ENCODE data around the gene TUBB1. TPM values are rescaled to one million over a fixed set of nuclear protein-coding genes. Genes with fewer than 3 reads are reported as not detected.

Gene TUBB1
- total and polyA plus RNA-seq, 2 of the 13 experiments (the other 11 are each of a cell fraction or from before 2014, with no cell fraction given), result 0.11 to 57.6 TPM

GRCh38 chr20:59042151-59042795 is 23.0 kb downstream of the TUBB1 start, which contains the start of gene PRELID3B (continued):
- TF ChIP-seq BRD4 (CRISPR knock-in tag; IDR thresholded peaks at IDR 0.05), result no peak
- TF ChIP-seq KDM4B (CRISPR knock-in tag; IDR thresholded peaks at IDR 0.05), result no peak
- no peak for TF ChIP-seq USF2 (IDR thresholded peaks at IDR 0.05; ENCODE audit: low read depth, low read length)
- TF ChIP-seq USF2 (CRISPR knock-in tag; IDR thresholded peaks at IDR 0.05; ENCODE audit: borderline replicate concordance), result no peak
- no peak for TF ChIP-seq ETV5 (CRISPR knock-in tag; IDR thresholded peaks at IDR 0.05; ENCODE audit: borderline replicate concordance)
- peak; percentile 52; the same call in 1 of the 2 replicates for TF ChIP-seq KAT8 (CRISPR knock-in tag; IDR thresholded peaks at IDR 0.05)
- TF ChIP-seq SIX4 (CRISPR knock-in tag; IDR thresholded peaks at IDR 0.05), result no peak
- TF ChIP-seq ZNF652 (CRISPR knock-in tag; IDR thresholded peaks at IDR 0.05; ENCODE audit: borderline replicate concordance, low read depth), result no peak
- no peak for TF ChIP-seq PCBP1 (IDR thresholded peaks at IDR 0.05; ENCODE audit: borderline replicate concordance, low read depth, low read length)
- TF ChIP-seq MXD1 (CRISPR knock-in tag; IDR thresholded peaks at IDR 0.05), result peak; percentile 51
- no peak for TF ChIP-seq ZNF660 (CRISPR knock-in tag; IDR thresholded peaks at IDR 0.05; ENCODE audit: borderline replicate concordance, low read depth)
- TF ChIP-seq TP53 (CRISPR knock-in tag; conservative IDR thresholded peaks at IDR 0.05), result no peak
- no peak for TF ChIP-seq DMTF1 (CRISPR knock-in tag; IDR thresholded peaks at IDR 0.05)
- TF ChIP-seq HOXA7 (CRISPR knock-in tag; IDR thresholded peaks at IDR 0.05), result no peak
- TF ChIP-seq KDM3A (CRISPR knock-in tag; IDR thresholded peaks at IDR 0.05; ENCODE audit: low read depth), result no peak
- no peak for TF ChIP-seq STAT6 (CRISPR knock-in tag; IDR thresholded peaks at IDR 0.05; ENCODE audit: borderline replicate concordance)
- no peak for TF ChIP-seq ZNF264 (CRISPR knock-in tag; IDR thresholded peaks at IDR 0.05)
- TF ChIP-seq ZBTB8A (CRISPR knock-in tag; IDR thresholded peaks at IDR 0.05; ENCODE audit: borderline replicate concordance, low read depth), result peak; percentile 45; the same call in 1 of the 2 replicates
- no peak for TF ChIP-seq IRF1 (CRISPR knock-in tag; IDR thresholded peaks at IDR 0.05; ENCODE audit: low read depth)
- no peak for TF ChIP-seq ZNF207 (IDR thresholded peaks at IDR 0.05; ENCODE audit: borderline replicate concordance)
- TF ChIP-seq ZNF607 (CRISPR knock-in tag; IDR thresholded peaks at IDR 0.05; ENCODE audit: borderline replicate concordance), result peak; percentile 87
